ENCODE results near the gene ACOT8. TPM values are rescaled to one million over a fixed set of nuclear protein-coding genes. Genes with fewer than 3 reads are reported as not detected.
"Not testable (repeated sequence)": the region's sequence is repeated elsewhere in the genome, so short reads cannot be mapped to it uniquely, and the experiment has no call there.

The ACOT8 gene
- 23.7 and 31.7 TPM in 2 replicates for total RNA-seq

DNA sequence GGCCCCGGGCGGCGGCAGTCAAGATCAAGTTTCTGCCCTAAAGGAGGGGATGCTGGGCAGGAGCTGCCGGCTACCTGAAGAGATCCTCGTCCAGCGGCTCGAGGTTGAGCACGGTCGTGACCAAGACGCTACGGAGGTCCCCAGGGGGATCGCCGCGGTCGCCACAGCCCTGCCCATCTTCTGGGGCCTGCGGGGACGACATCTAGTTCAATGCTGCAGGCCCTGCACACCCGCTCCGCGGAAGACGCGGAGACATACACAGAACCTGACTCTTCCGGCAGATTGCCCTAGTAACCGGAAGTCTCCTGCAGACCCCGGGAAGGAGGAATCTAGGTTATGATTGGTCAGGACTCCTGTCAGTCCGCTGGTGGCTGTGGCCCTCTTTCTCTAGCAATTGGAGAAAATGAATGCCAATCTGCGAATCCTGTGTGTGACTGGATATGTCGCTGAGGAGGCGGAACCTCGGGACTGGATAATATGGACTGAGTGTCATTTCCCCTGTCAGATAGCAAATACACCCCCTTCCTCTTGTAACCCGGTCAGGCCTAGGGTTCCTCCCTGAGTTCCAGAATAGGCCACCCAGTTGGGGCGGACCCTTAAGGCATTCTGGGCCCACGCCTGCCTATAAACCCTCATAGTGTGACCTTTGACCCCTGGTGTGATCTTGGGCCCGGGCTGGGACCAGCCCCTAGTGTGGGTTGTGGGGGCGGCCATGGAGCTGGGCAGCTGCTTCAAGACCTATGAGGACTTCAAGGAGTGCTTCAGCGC lies at the start of gene ACOT8, which contains the start of gene ZSWIM3:
Gene ACOT8, minus strand, starts transcription at position 279 of the 768 bp plus-strand sequence. Its CDS starts 77 bp downstream, at position 202.
Gene ZSWIM3, plus strand, starts transcription at position 501 of the 768 bp plus-strand sequence. Its CDS starts 212 bp downstream, at position 713.
- peak; percentile 100 for DNase-seq (ENCODE audit: low read depth, low spot score)

DNA sequence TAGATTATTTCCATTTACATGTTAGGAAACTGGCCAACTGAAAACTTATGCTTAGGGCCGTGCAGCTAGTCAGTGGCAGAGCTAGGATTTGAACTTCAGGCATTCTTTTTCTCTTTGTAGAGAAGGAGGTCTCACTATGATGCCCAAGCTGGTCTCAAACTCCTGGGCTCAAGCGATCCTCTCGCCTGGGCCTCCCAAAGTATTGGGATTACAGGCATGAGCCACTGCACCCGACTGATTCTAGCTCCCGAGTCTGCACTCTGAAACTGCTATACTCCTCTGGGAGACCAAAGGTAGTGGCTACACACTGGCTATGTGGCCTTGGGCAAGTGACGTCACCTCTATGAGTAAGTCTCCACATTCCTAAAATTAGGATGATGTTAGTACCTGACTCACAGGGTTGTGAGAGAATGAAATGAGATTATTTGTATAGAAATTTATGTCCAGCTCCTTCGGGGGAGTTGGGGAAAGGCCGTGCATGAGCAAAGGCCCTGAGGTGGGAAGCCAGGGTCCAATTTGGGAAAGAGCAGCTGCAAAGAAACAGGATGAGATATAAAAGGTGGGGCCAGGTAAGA lies 48.4 kb upstream of the ACOT8 start:
- no peak for DNase-seq (ENCODE audit: low read depth, low spot score)

- DNase-seq (ENCODE audit: low read depth, low spot score), result no peak
These were observed 47.7 kb upstream of the ACOT8 start for GRCh38 chr20:45904583-45905504.

GRCh38 chr20:45902199-45902701 lies 45.1 kb upstream of the ACOT8 start:
- no peak for DNase-seq (ENCODE audit: low read depth, low spot score)

DNA sequence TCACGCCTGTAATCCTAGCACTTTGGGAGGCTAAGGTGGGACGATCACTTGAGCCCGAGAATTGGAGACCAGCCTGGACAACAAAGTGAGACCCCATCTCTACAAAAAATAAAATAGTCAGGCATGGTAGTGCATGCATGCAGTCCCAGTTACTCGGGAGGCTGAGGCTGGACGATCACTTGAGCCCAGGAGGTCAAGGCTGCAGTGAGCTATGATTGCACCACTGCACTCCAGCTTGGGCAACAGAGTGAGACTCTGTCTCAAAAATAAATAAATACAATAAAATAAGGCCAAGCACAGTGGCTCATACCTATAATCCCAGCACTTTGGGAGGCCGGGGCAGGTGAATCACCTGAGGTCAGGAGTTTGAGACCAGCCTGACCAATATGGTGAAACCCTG lies 44.1 kb upstream of the ACOT8 start:
- DNase-seq (ENCODE audit: low read depth, low spot score), result not testable (repeated sequence)

DNA sequence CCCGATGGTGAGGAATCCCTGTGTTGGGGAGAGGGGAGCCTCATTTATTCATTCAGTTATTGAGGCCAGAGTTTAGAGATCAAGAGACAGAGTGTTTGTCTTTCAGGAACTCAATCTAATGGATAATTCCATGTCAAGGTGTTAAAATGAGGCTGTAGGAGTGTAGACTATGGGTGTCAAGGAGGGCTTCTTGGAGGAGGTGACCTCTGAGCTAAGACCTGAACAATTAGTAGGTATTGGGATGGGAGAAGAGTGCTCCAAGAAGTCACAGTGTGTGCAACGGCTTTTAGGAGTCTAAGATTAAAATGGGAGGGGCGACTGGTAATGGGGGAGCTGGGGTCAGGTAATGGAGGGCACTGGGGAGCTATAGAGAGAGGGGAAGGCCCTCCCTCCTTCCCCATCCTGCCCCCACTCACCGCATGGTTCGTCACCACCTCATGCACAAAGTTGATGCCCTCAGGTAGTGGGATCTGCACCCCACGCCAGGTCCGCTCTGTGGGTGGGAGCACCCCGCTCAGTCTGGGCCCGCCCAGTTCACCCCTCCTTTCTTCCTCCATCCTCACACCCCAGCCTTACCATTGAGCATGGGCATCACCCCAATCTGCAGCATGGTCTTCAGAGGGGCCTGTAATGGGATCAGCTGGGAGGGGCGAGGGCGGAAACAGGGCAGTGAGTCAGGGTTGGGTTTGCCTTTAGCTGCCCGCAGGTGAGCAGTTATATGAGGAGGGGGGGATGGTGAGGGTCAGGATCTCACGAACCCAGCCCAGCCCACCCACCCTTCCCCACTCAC lies 42.0 kb upstream of the ACOT8 start:
- no peak for DNase-seq (ENCODE audit: low read depth, low spot score)

- no peak for DNase-seq (ENCODE audit: low read depth, low spot score)
These were observed 41.1 kb upstream of the ACOT8 start for GRCh38 chr20:45898285-45898684.

DNA sequence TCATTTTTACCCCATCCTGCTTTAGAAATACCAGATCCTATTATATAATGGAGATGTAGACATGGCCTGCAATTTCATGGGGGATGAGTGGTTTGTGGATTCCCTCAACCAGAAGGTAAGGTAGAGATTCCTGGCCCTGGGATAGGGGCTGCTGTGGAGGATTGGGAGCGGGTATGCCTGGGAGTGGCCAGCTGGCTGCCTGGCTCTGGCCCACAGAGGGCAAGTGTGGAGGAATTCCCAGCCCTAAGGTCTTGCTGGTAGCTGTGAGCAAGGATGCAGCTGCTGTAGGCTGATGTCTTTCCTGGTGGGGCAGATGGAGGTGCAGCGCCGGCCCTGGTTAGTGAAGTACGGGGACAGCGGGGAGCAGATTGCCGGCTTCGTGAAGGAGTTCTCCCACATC lies 40.5 kb upstream of the ACOT8 start:
- no peak for DNase-seq (ENCODE audit: low read depth, low spot score)

DNA sequence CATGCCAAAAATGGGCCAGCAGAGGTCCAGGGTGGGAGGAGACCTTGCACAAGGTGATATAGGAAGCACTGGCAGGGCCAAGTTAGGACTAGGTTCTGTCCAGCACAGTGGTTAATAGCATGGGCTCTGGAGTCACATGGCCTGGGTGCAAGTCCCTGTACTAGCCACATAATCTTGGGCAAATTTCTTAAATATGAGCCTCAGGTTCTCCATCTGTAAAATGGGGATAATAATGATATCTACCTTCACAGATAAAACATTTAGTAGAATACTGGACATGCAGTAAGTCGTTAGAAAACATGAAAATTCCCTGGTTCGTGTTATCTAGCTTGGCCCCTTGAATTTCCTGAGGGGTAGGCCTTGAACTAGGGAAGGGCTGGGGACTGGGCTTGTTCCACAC lies 40.1 kb upstream of the ACOT8 start:
- no peak for DNase-seq (ENCODE audit: low read depth, low spot score)

- DNase-seq (ENCODE audit: low read depth, low spot score), result no peak
These were observed 39.5 kb upstream of the ACOT8 start for GRCh38 chr20:45896641-45897161.

DNA sequence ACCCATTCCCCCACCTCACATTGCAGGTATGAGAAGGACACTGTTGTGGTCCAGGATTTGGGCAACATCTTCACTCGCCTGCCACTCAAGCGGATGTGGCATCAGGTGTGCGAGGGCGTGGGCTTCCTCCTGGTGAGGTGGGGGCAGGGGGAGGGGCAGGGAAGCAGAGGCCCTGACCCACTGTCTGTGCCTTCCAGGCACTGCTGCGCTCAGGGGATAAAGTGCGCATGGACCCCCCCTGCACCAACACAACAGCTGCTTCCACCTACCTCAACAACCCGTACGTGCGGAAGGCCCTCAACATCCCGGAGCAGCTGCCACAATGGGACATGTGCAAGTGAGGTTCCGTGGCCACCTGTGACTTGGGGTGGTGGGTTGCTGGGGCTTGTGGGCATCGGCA lies 37.6 kb upstream of the ACOT8 start:
- no peak for DNase-seq (ENCODE audit: low read depth, low spot score)

GRCh38 chr20:45893831-45894230 lies 36.6 kb upstream of the ACOT8 start:
- no peak for DNase-seq (ENCODE audit: low read depth, low spot score)

DNA sequence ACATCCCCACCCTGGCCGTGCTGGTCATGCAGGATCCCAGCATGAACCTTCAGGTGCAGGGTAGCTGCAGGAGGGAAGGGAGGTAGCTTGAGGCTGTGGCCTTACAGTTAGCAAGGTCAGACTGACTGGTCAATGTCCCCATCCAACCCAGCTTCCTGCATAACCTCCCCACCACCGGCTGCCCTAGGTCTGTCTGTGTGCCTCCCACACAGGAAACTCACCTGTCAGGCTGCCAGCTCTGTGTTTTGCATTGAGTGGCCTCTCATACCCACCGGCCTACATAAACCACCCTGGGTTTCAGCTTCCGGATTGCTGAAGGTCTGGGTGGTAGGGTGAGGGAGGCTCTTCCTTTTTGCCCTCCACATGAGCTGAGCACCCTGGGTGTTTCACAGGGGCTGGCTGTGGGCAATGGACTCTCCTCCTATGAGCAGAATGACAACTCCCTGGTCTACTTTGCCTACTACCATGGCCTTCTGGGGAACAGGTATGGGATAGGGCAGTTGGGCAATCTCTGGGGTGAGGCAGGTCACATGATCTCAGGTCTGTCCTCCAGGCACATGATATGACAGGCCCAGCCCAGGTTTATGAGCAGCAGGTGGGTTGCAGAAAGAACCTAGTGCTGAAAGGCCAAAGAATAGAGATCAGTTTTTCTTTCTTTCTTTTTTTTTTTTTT lies 35.8 kb upstream of the ACOT8 start:
- DNase-seq (ENCODE audit: low read depth, low spot score), result no peak

- no peak for DNase-seq (ENCODE audit: low read depth, low spot score)
These were observed 35.0 kb upstream of the ACOT8 start for GRCh38 chr20:45892049-45892825.

DNA sequence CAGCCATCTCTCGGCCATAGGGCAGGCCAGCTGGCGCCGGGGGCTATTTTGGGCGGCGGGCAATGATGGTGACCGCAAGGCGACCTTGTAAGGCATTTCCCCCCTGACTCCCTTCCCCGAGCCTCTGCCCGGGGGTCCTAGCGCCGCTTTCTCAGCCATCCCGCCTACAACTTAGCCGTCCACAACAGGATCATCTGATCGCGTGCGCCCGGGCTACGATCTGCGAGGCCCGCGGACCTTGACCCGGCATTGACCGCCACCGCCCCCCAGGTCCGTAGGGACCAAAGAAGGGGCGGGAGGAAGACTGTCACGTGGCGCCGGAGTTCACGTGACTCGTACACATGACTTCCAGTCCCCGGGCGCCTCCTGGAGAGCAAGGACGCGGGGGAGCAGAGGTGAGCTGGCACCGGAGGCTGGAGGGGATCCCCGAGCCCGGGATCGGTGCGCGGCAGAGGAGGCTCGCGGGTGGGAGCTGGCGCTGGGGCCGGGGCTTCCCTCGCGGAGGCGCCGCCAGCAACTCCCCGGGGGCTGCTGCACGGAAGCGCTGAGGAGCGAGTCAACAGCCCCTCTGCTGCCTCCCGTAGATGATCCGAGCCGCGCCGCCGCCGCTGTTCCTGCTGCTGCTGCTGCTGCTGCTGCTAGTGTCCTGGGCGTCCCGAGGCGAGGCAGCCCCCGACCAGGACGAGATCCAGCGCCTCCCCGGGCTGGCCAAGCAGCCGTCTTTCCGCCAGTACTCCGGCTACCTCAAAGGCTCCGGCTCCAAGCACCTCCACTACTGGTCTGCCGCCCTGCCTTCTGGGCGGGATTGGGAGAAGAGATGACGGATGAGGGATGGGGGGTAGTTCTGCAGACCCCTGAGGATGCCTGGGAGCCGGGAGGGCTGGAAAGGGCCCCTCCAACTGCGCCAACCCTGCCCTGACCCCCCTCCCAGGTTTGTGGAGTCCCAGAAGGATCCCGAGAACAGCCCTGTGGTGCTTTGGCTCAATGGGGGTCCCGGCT lies 34.1 kb upstream of the ACOT8 start, which contains the start of the genes CTSA and NEURL2:
Gene CTSA, plus strand, starts transcription at position 351 of the 999 bp plus-strand sequence. Its CDS starts 234 bp downstream, at position 585.
Gene NEURL2, minus strand, starts transcription at position 224 of the 999 bp plus-strand sequence. Its CDS starts 217 bp downstream, at position 7.
- DNase-seq (ENCODE audit: low read depth, low spot score), result peak; percentile 72

DNA sequence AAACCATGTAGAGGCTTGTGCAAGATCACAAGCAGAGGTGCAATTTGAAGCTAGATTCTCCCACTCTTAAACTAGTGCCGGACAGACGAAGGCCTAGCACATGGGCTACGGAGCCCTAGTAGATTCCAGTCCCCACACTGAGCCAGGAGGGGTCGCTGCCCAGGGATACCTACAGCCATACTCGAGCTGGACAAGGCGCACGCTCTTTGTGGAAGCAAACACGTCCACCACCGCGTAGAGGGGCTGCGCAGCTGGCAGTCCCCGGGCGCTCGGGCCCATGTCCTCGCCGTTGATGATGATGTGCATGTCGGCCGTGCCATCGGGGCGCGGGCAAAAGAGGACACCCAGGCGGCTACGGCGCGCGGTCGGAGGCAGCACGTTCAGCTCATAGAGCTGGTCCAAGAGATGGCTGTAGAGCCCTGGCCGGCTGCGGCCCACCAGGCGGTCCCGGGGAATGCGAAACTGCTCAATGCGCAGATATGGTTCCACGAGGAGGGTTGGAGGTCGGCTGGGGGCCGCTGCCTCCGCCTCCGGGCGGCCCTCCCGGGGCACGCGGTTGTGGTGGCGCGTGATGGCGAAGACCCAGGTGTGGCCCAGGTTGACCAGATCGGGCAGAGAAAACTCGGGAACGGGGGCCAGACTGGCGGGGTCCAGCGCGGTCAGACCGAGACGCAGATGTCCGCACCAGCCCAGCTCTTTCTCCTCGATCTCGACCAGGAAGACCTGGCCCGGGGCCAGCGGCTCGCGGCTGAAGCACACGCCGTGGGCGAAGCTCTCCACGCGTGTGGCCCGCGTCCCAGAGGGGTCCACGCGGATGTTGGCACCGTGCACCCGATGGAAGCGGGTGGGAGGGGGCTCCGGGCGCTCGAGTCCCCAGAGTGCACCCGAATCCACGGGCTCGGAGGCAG lies 33.1 kb upstream of the ACOT8 start:
- peak; percentile 66 for DNase-seq (ENCODE audit: low read depth, low spot score)

- no peak for DNase-seq (ENCODE audit: low read depth, low spot score)
These were observed 31.5 kb upstream of the ACOT8 start for GRCh38 chr20:45888681-45889080.
